Lung (tissue), 12 donors: ENCODE measurements around the gene AKR1B15. TPM values are rescaled to one million over a fixed set of nuclear protein-coding genes. Genes with fewer than 3 reads are reported as not detected.
"Not testable (repeated sequence)": the region's sequence is repeated elsewhere in the genome, so short reads cannot be mapped to it uniquely, and the experiment has no call there.

ENCODE experiments used
- ATAC-seq: fragments of 200-7000 bp; cut with Tn5 transposase; one replicate; pipeline ENCODE4 v1.9.1; 2020; ENCODE audit warnings: moderate number of reproducible peaks; ENCODE audit not compliant: insufficient read depth, low FRiP score
- DNase-seq, 3 donors: peaks; one replicate each; pipeline ENCODE4 v3.0.0-alpha.2; 2013 to 2017
- H3K27ac ChIP-seq, 2 donors: one replicate each; pipeline ENCODE4 v1.5.1; 2013; ENCODE audit warnings: mild to moderate bottlenecking in 2 of 2, moderate library complexity in 2 of 2, control low read depth in 1 of 2, inconsistent platforms in 1 of 2, low read depth in 1 of 2, low read length in 1 of 2
- H3K27me3 ChIP-seq, 3 donors: one replicate each; pipeline ENCODE4 v1.5.1; 2013; ENCODE audit warnings: low read length in 2 of 3; ENCODE audit not compliant: control insufficient read depth in 3 of 3, insufficient read depth in 3 of 3
- H3K36me3 ChIP-seq, 4 donors: one replicate each; pipeline ENCODE4 v1.5.1; 2013; ENCODE audit warnings: low read length in 4 of 4, mild to moderate bottlenecking in 1 of 4, moderate library complexity in 1 of 4; ENCODE audit not compliant: control insufficient read depth in 4 of 4, insufficient read depth in 4 of 4
- H3K4me1 ChIP-seq, 5 donors: one replicate each; pipeline ENCODE4 v1.5.1; 2013; ENCODE audit warnings: low read length in 5 of 5, mild to moderate bottlenecking in 2 of 5, moderate library complexity in 1 of 5; ENCODE audit not compliant: control insufficient read depth in 5 of 5, insufficient read depth in 5 of 5
- H3K4me3 ChIP-seq: one replicate; pipeline ENCODE4 v1.5.1; 2013; ENCODE audit warnings: mild to moderate bottlenecking, control low read depth, moderate library complexity
- H3K9ac ChIP-seq, 2 donors: one replicate each; pipeline ENCODE4 v1.5.1; 2013; ENCODE audit warnings: low read length in 2 of 2, control low read depth in 1 of 2; ENCODE audit not compliant: insufficient read depth in 1 of 2
- H3K9me3 ChIP-seq, 4 donors: one replicate each; pipeline ENCODE4 v1.5.1; 2013; ENCODE audit warnings: low read length in 3 of 4, mild to moderate bottlenecking in 1 of 4, moderate library complexity in 1 of 4; ENCODE audit not compliant: control insufficient read depth in 4 of 4, insufficient read depth in 3 of 4
- CTCF ChIP-seq: IDR thresholded peaks from 2 replicates; pipeline ENCODE4 v1.5.1; 2012; ENCODE audit warnings: mild to moderate bottlenecking; ENCODE audit errors: control extremely low read depth, extremely low read depth
- WGBS, 2 donors: extraction: QIAGEN DNeasy Blood & Tissue Kit; methylation state at CpG; one replicate each; pipeline ENCODE4 v1.1.7; 2013; 5-methylcytosine and 5-hydroxymethylcytosine counted together
- polyA plus RNA-seq, 2 donors: library from polyadenylated mRNA; stranded (reverse); fragments of 200-250 nt; gene quantifications; one replicate each; pipeline ENCODE4 v1.2.1, GENCODE V29; 2013
- total RNA-seq, 2 donors: library from RNA; depleted of rRNA in 1 of 2; stranded (reverse); fragments of >200 nt in 1 of 2; gene quantifications; one replicate each; pipeline ENCODE4 v1.2.1, GENCODE V29; 2014 to 2021
- donor health status: control.
- donor health status: control.
- donor health status: Bipolar disorder and iron deficiency.
- donor health status: healthy.
- donor health status: DM: yes; HTN: yes; CAD: no.

Gene AKR1B15
- total and polyA plus RNA-seq, 4 donors = not detected

DNA sequence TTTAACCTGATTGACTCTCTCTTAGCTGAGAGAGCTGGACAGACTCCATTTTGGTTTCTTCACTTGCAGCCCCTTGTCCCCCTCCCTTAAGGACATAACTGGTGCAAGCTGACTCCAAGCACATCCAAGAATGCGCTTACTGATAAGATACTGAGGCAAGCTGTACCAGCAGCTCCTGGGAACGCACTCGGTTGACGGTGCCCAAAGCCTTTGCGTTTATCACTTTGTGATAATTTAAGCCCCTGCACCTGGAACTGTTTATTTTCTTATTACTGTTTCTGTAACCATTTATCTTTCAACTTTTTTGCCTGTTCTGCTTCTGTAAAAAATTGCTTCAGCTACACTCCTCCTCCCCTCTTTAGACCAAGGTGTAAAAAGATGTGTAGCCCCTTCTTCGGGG lies 8.5 kb downstream of the AKR1B15 start:
- TF ChIP-seq CTCF = no peak
- ATAC-seq = no peak
- no peak for DNase-seq
- Histone ChIP-seq H3K36me3 (no peaks in the 10 kb centered on the region), H3K27ac (no peak overlapping the region), H3K4me3 (no peak overlapping the region), H3K9ac (no peak overlapping the region), H3K4me1 (no peaks in the 10 kb centered on the region), H3K9me3 (no peaks in the 10 kb centered on the region), H3K27me3 (peaks cover 0 to 7% (median 5%) of the 10 kb centered on the region in 3 donors)
- 63 to 67% methylated on average over 6 of the region's 6 CpGs for WGBS, 2 donors

- WGBS, 2 donors = 86 to 90% methylated on average over 5 of the region's 5 CpGs
- no peak for DNase-seq
- no peak for ATAC-seq
- Histone ChIP-seq H3K4me1 (no peaks in the 10 kb centered on the region), H3K9me3 (no peaks in the 10 kb centered on the region), H3K27me3 (peaks cover 0 to 7% (median 5%) of the 10 kb centered on the region in 3 donors), H3K36me3 (no peaks in the 10 kb centered on the region), H3K4me3 (no peak overlapping the region), H3K27ac (no peak overlapping the region), H3K9ac (no peak overlapping the region)
- no peak for TF ChIP-seq CTCF
Observed at GRCh38 chr7:134558370-134558769, 9.5 kb downstream of the AKR1B15 start.

- not testable (repeated sequence) for H3K36me3 ChIP-seq, H3K9me3 ChIP-seq, H3K27me3 ChIP-seq, H3K27ac ChIP-seq, H3K9ac ChIP-seq, ATAC-seq, H3K4me1 ChIP-seq, H3K4me3 ChIP-seq, DNase-seq
- WGBS, 2 donors = 81 to 90% methylated on average over 5 of the region's 5 CpGs
Observed at GRCh38 chr7:134561616-134562015, 12.7 kb downstream of the AKR1B15 start.

DNA sequence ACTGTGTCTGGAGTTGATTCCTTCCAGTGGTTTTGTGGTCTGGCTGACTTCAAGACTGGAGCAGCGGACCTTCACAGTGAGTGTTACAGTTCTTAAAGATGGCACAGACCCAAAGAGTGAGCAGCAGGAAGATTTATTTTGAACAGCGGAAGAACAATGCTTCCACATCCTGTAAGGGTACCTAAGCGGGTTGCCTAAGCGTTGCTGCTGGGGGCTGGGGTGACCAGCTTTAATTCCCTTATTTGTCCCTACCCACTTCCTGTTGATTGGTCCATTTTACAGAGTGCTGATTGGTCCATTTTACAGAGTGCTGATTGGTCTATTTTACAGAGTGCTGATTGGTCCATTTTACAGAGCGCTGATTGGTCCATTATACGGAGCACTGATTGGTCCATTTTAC lies 13.2 kb downstream of the AKR1B15 start:
- H3K9me3 ChIP-seq = no peaks in the 10 kb centered on the region
- DNase-seq = peak in 2 of 3 donors; percentile 1 to 15
- ATAC-seq = no peak
- 40 to 60% methylated on average over 6 of the region's 6 CpGs for WGBS, 2 donors
- no peak for TF ChIP-seq CTCF
- no peaks in the 10 kb centered on the region for H3K36me3 ChIP-seq
- peaks cover 0 to 5% (median 2%) of the 10 kb centered on the region in 3 donors for H3K27me3 ChIP-seq
- no peak overlapping the region for H3K4me3 ChIP-seq
- no peak overlapping the region for H3K27ac ChIP-seq
- H3K9ac ChIP-seq = no peak overlapping the region
- H3K4me1 ChIP-seq = peaks cover 0 to 5% (median 0%) of the 10 kb centered on the region in 5 donors

DNA sequence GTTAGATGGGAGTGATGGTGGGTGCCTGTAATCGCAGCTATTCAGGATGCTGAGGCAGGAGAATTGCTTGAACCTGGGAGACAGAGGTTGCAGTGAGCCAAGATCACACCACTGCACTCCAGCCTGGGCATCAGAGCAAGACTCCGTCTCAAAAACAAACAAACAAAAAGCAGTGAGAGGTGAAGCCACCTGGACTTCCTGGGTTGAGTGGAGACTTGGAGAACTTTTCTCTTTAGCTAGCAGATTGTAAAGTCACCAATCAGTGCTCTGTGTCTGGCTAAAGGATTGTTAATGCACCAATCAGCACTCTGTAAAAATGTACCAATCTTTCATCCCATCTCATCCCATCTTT lies 14.5 kb downstream of the AKR1B15 start:
- H3K9ac ChIP-seq, H3K27me3 ChIP-seq, H3K4me1 ChIP-seq, H3K36me3 ChIP-seq, ATAC-seq, H3K27ac ChIP-seq, H3K9me3 ChIP-seq, DNase-seq, H3K4me3 ChIP-seq: not testable (repeated sequence)
- WGBS, 2 donors = 88 to 93% methylated on average over 2 of the region's 2 CpGs
